NCI-H1048 (cell line): ENCODE data around the gene MAPK12.

Source experiments
- DNase-seq: peaks from one replicate; lab custom pipeline; 2025; lab: John Stamatoyannopoulos, UW

MAPK12 gene

DNA sequence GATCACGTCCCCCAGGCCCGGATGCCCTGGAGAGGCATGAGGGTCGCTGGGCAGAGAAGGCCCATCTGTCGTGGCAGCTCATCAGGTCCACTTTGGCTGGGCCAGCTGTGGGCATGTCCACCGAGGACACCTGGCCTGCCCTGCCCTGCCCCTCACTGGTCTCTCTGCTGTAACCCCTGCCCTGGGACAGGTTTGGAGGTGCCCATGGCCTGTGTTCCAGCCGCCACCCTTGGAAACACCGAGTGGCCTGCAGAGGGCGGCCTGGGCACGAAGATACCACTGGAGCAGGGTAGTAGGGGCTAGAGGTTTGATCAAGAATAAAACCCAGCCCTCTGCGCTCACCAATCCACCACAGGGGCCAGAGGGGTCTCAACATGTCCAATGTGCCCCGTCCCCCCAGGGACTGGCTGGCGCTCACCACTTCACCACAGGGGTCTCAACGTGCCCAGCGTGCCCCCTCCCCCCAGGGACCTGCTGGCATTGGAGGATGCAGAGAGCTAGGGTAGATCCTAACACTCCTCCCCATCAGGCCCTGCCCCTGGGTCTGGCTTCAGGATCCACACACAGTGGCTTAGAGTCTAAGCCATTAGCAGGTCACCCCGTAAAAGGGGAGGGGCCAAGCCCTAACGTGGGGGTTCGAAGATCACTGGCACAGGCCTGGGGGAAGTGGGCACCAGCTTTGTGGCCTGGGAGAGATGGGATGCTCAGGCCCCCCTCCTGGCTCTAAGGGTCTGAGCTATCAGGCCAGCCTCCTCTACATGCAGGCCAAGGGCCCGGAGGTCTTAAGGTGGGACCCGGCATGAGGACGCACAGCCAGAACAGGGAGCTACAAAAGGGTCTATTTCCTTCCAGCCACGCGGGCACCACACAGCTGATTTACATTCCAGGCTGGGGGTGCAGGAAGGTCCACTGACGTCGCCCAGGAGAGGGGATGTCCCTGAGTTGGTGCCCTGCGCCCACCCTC, 9.1 kb downstream of the MAPK12 start:
- no peak for DNase-seq

GRCh38 chr22:50251477-50252081, 9.9 kb downstream of the MAPK12 start:
- DNase-seq: no peak

DNA sequence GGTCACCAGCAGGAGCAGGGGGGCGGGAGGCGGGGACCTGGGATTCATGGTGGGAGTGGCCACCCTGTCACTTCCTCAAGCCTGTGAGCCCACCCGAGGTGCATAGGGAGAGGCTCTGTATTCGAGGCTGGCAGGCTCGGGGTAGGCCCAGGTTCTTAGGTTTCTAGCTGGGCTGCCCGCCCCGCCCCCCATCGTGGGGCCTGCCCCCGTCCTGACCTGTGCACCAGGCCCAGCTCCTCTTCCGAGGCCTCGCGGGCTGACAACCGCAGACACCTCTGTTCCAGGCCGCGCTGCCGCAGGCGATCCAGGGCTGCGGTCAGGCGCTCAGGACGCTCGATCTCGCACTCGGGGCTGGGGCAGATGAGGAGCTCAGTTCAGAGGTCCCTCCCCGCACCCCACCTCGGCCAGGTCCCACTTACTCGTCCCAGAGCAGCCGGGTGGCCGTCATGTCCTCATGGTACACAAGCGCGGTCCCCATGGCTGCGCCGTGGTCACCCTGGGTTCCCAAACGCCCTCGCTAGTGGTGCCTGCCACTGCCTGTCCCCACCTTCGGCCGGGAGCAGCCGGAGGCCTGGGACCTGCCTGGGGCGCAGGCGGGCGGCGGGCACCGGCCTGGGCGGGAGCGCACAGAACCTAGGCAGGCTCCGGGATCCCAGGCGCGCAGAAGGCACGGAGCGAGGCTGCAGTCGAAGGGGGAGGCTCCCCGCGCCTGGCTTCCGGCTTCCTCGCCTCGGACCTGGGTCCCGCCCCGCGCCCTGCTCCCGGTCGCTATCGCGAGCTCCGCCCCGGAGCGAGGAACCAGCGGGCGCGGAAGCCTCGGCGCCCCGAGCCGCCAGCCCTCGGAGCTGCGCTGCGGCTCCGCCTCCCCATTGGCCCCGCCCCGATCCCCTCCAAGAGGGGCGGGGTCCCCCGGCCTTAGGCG, 10.7 kb downstream of the MAPK12 start, which contains the start of gene HDAC10:
TSS of gene HDAC10 (minus strand) at position 711 of the 922 bp plus-strand sequence. CDS start at position 478, 233 bp downstream.
- peak; percentile 73 for DNase-seq

- no peak for DNase-seq
Measured at GRCh38 chr22:50250249-50250554, 11.3 kb downstream of the MAPK12 start.

- no peak for DNase-seq
Measured at GRCh38 chr22:50249341-50250248, 11.9 kb downstream of the MAPK12 start.

- no peak for DNase-seq
Measured at GRCh38 chr22:50248196-50249081, 13.0 kb downstream of the MAPK12 start.

GRCh38 chr22:50247748-50248147, 13.7 kb downstream of the MAPK12 start:
- no peak for DNase-seq

- DNase-seq: no peak
Measured at GRCh38 chr22:50246242-50247175, 15.0 kb downstream of the MAPK12 start.

DNA sequence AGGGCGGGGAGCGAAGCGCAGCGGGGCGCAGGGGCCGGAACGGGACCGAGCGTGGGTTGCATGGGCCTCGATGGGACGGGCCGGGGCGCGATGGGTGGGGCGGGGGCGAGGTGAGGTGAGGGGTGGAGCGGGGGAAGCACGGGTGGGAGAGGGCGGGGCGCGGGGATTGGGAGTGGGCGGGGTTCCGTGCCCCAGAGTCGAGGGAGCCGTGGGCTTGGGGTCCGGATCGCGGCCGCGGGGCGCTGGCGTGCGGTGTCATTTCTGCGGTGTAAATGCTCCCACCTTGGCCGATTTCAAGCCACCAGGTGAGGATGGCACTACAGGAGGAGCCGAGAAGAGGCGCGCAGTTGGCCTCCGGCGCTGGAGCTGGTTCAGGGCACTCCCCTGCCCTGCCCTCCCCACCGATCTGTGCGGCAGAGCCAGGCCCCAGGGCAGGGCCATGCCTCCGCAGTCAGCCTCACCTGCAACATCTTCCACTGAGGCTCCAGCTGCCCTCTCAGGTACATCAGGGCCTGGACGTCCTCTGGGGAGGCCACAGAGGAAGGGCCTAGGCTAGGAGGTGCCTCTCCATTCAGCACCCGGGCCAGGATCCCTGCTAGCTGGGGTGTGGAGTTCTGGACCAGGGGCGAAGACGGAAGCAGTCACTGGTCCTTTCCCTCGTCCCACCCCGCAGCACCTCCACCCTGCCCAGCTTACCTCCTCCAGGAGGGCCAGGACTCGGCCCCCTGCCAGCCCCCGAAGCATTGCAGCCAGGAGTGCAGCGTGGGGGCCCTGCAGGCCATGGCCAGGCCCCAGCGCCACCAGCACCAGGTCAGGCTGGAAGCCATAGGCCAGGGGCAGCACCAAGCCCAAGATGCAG, 16.0 kb downstream of the MAPK12 start:
- no peak for DNase-seq

- peak; percentile 88 for DNase-seq
Measured at GRCh38 chr22:50244420-50245213, 16.9 kb downstream of the MAPK12 start, which contains the start of gene TUBGCP6. Gene TUBGCP6 (minus strand): TSS chr22:50245023. CDS start chr22:50244459, 564 bp downstream.

- DNase-seq: no peak
Measured at GRCh38 chr22:50243685-50244419, 17.6 kb downstream of the MAPK12 start.

DNA sequence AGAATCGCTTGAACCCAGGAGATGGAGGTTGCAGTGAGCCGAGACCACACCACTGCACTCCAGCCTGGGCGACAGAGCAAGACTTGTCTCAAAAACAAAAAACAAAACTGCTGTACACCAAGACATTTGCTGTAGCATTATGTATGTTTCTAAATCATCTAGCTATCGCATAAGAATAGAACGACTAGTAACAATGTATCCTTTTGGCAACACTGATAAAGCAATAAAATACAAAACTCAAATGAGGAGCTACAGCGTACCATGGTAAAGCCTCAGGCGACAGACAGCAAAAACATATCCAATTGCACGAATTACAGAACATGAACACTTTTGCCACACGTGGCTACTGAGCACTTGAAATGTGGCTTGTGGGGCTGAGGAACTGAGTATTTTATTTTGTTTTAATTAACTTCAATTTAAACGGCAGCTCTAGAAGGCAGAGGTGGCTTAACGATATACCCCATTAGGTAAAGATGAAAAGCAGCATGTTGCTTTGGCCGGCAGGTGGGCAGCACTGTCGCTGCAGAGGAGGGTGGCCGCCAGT, 19.0 kb downstream of the MAPK12 start:
- DNase-seq: no peak

- no peak for DNase-seq
Measured at GRCh38 chr22:50238755-50239154, 22.7 kb downstream of the MAPK12 start.

GRCh38 chr22:50236731-50237409, 24.6 kb downstream of the MAPK12 start:
- no peak for DNase-seq

DNA sequence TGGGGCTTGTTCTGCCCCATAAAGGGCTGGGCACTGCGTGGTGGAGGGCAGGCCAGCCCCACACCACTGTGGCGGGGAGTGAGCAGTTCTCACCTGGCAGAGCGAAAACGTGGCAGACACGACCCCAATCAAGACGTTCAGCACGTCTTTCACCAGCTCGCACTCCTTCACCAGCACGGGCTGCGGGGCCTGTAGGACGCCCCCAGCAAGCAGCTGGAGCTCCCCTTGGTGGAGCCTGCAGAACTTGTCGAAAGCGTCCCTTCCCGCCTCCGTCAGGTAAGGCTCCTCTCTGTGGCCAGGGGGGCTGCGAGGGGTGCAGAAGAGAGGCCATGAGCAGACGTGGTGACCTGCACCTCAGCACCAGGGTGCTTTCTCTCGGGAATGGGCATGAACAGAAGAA, 28.3 kb downstream of the MAPK12 start:
- DNase-seq: no peak
